Gastrocnemius medialis (tissue), 4 donors: ENCODE data around the gene TRIO.

Source experiments
- POLR2A ChIP-seq, 2 donors: fragments of 450-650 bp; IDR thresholded peaks; one replicate each; pipeline ENCODE4 v1.6.1; 2017; ENCODE audit warnings: antibody characterized with exemption in 2 of 2, mild to moderate bottlenecking in 2 of 2, moderate library complexity in 2 of 2
- TF ChIP-seq, protein P1 (sequence below), 5 experiments: fragments of 450-650 bp in 3 of 5; fragments of 200-600 bp in 2 of 5; sonication (generic) in 2 of 5; IDR thresholded peaks in 4 of 5; conservative IDR thresholded peaks in 1 of 5; 1 replicate in 4 of 5; 2 replicates in 1 of 5; pipeline ENCODE4 v1.5.1; 2016 to 2019; ENCODE audit warnings: antibody characterized with exemption in 5 of 5, mild to moderate bottlenecking in 3 of 5, moderate library complexity in 3 of 5

GRCh38 chr5:14171621-14172020 is 28.5 kb downstream of the TRIO start:
- no peak for TF ChIP-seq POLR2A (IDR thresholded peaks at IDR 0.05)
- TF ChIP-seq, protein P1, sequence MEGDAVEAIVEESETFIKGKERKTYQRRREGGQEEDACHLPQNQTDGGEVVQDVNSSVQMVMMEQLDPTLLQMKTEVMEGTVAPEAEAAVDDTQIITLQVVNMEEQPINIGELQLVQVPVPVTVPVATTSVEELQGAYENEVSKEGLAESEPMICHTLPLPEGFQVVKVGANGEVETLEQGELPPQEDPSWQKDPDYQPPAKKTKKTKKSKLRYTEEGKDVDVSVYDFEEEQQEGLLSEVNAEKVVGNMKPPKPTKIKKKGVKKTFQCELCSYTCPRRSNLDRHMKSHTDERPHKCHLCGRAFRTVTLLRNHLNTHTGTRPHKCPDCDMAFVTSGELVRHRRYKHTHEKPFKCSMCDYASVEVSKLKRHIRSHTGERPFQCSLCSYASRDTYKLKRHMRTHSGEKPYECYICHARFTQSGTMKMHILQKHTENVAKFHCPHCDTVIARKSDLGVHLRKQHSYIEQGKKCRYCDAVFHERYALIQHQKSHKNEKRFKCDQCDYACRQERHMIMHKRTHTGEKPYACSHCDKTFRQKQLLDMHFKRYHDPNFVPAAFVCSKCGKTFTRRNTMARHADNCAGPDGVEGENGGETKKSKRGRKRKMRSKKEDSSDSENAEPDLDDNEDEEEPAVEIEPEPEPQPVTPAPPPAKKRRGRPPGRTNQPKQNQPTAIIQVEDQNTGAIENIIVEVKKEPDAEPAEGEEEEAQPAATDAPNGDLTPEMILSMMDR (IDR thresholded peaks at IDR 0.05 in 4 of 5, conservative IDR thresholded peaks at IDR 0.05 in 1 of 5) = no peak
